IgD-negative memory B cell (primary cell): ENCODE measurements around the gene EPN2. TPM values are rescaled to one million over a fixed set of nuclear protein-coding genes. Genes with fewer than 3 reads are reported as not detected.

Experiments used
- H3K27ac Mint-ChIP-seq, 3 donors: one replicate each; pipeline ENCODE4 v1.8.0; 2020 to 2022; ENCODE audit warnings: mild to moderate bottlenecking in 3 of 3, mixed read lengths in 3 of 3, moderate library complexity in 1 of 3
- H3K27me3 Mint-ChIP-seq: one replicate; pipeline ENCODE4 v1.8.0; 2021; ENCODE audit warnings: mixed read lengths
- H3K36me3 Mint-ChIP-seq: one replicate; pipeline ENCODE4 v1.8.0; 2020; ENCODE audit warnings: mild to moderate bottlenecking, mixed read lengths
- H3K4me1 Mint-ChIP-seq, 3 donors: one replicate each; pipeline ENCODE4 v1.8.0; 2020 to 2022; ENCODE audit warnings: mixed read lengths in 3 of 3, mild to moderate bottlenecking in 1 of 3
- H3K4me3 Mint-ChIP-seq, 4 donors: one replicate each; pipeline ENCODE4 v1.8.0; 2020 to 2022; ENCODE audit warnings: mild to moderate bottlenecking in 4 of 4, mixed read lengths in 4 of 4, moderate library complexity in 3 of 4
- H3K9me3 Mint-ChIP-seq, 3 donors: one replicate each; pipeline ENCODE4 v1.8.0; 2020 to 2021; ENCODE audit warnings: mixed read lengths in 3 of 3, mild to moderate bottlenecking in 1 of 3
- polyA plus RNA-seq: library from polyadenylated mRNA; unstranded; fragments of 300-500 nt; fragmentation: Illumina TruSeq; gene quantifications from one replicate; pipeline ENCODE4 v1.2.3, GENCODE V29; 2021

EPN2 gene
- polyA plus RNA-seq, 1 donor from 2014 or later = 16.4 TPM

- H3K4me3 Mint-ChIP-seq = peak overlapping the region in 1 of 4 donors; percentile 27
- no peak overlapping the region for H3K27ac Mint-ChIP-seq
- peaks cover 4% of the 10 kb centered on the region for H3K36me3 Mint-ChIP-seq
- no peaks in the 10 kb centered on the region for H3K27me3 Mint-ChIP-seq
- peaks cover 0 to 3% (median 0%) of the 10 kb centered on the region in 3 donors for H3K4me1 Mint-ChIP-seq
- H3K9me3 Mint-ChIP-seq = peaks cover 0 to 11% (median 3%) of the 10 kb centered on the region in 3 donors
These were observed 92.0 kb downstream of the EPN2 start for GRCh38 chr17:19329136-19329535.

GRCh38 chr17:19329839-19330238, 92.7 kb downstream of the EPN2 start:
- no peaks in the 10 kb centered on the region for H3K27me3 Mint-ChIP-seq
- peaks cover 4% of the 10 kb centered on the region for H3K36me3 Mint-ChIP-seq
- peaks cover 0 to 3% (median 0%) of the 10 kb centered on the region in 3 donors for H3K4me1 Mint-ChIP-seq
- peaks cover 0 to 11% (median 3%) of the 10 kb centered on the region in 3 donors for H3K9me3 Mint-ChIP-seq
- no peak overlapping the region for H3K4me3 Mint-ChIP-seq
- no peak overlapping the region for H3K27ac Mint-ChIP-seq

GRCh38 chr17:19330271-19330670, 93.1 kb downstream of the EPN2 start:
- H3K4me1 Mint-ChIP-seq = peaks cover 0 to 3% (median 0%) of the 10 kb centered on the region in 3 donors
- H3K27me3 Mint-ChIP-seq = no peaks in the 10 kb centered on the region
- peaks cover 2% of the 10 kb centered on the region for H3K36me3 Mint-ChIP-seq
- no peak overlapping the region for H3K4me3 Mint-ChIP-seq
- peaks cover 0 to 9% (median 1%) of the 10 kb centered on the region in 3 donors for H3K9me3 Mint-ChIP-seq
- no peak overlapping the region for H3K27ac Mint-ChIP-seq

GRCh38 chr17:19331134-19331533, 94.0 kb downstream of the EPN2 start:
- Mint-ChIP-seq H3K4me1 (peaks cover 0 to 3% (median 0%) of the 10 kb centered on the region in 3 donors), H3K36me3 (peaks cover under 1% of the 10 kb centered on the region), H3K27me3 (no peaks in the 10 kb centered on the region), H3K9me3 (peaks cover 0 to under 1% (median 0%) of the 10 kb centered on the region in 3 donors), H3K27ac (no peak overlapping the region), H3K4me3 (no peak overlapping the region)

- Mint-ChIP-seq H3K27ac (no peak overlapping the region), H3K36me3 (no peaks in the 10 kb centered on the region), H3K4me1 (peaks cover 0 to 3% (median 0%) of the 10 kb centered on the region in 3 donors), H3K27me3 (no peaks in the 10 kb centered on the region), H3K4me3 (no peak overlapping the region), H3K9me3 (no peaks in the 10 kb centered on the region)
These were observed 94.5 kb downstream of the EPN2 start for GRCh38 chr17:19331543-19332245.

- H3K27ac Mint-ChIP-seq = peak overlapping the region in 1 of 3 donors; percentile 43
- H3K36me3 Mint-ChIP-seq = no peaks in the 10 kb centered on the region
- H3K4me3 Mint-ChIP-seq = no peak overlapping the region
- no peaks in the 10 kb centered on the region for H3K4me1 Mint-ChIP-seq
- peaks cover 1% of the 10 kb centered on the region for H3K27me3 Mint-ChIP-seq
- no peaks in the 10 kb centered on the region for H3K9me3 Mint-ChIP-seq
These were observed 95.4 kb downstream of the EPN2 start for GRCh38 chr17:19332371-19333131.

- no peak overlapping the region for H3K4me3 Mint-ChIP-seq
- H3K4me1 Mint-ChIP-seq = no peaks in the 10 kb centered on the region
- peak overlapping the region in 1 of 3 donors; percentile 43 for H3K27ac Mint-ChIP-seq
- H3K27me3 Mint-ChIP-seq = peaks cover 1% of the 10 kb centered on the region
- H3K9me3 Mint-ChIP-seq = no peaks in the 10 kb centered on the region
- no peaks in the 10 kb centered on the region for H3K36me3 Mint-ChIP-seq
These were observed 95.9 kb downstream of the EPN2 start for GRCh38 chr17:19333132-19333440.

- no peaks in the 10 kb centered on the region for H3K9me3 Mint-ChIP-seq
- no peak overlapping the region for H3K27ac Mint-ChIP-seq
- H3K4me3 Mint-ChIP-seq = no peak overlapping the region
- H3K27me3 Mint-ChIP-seq = peaks cover 3% of the 10 kb centered on the region
- H3K36me3 Mint-ChIP-seq = no peaks in the 10 kb centered on the region
- no peaks in the 10 kb centered on the region for H3K4me1 Mint-ChIP-seq
These were observed 96.6 kb downstream of the EPN2 start for GRCh38 chr17:19333736-19334290.

- H3K36me3 Mint-ChIP-seq = no peaks in the 10 kb centered on the region
- no peaks in the 10 kb centered on the region for H3K4me1 Mint-ChIP-seq
- no peaks in the 10 kb centered on the region for H3K9me3 Mint-ChIP-seq
- no peak overlapping the region for H3K27ac Mint-ChIP-seq
- no peak overlapping the region for H3K4me3 Mint-ChIP-seq
- peaks cover 3% of the 10 kb centered on the region for H3K27me3 Mint-ChIP-seq
These were observed 97.2 kb downstream of the EPN2 start for GRCh38 chr17:19334331-19334730.

GRCh38 chr17:19335951-19336631, 98.9 kb downstream of the EPN2 start:
- H3K36me3 Mint-ChIP-seq = no peaks in the 10 kb centered on the region
- no peaks in the 10 kb centered on the region for H3K9me3 Mint-ChIP-seq
- peaks cover 3% of the 10 kb centered on the region for H3K27me3 Mint-ChIP-seq
- no peak overlapping the region for H3K27ac Mint-ChIP-seq
- no peak overlapping the region for H3K4me3 Mint-ChIP-seq
- no peaks in the 10 kb centered on the region for H3K4me1 Mint-ChIP-seq

GRCh38 chr17:19336938-19337711, 100.0 kb downstream of the EPN2 start:
- Mint-ChIP-seq H3K27ac (no peak overlapping the region), H3K9me3 (no peaks in the 10 kb centered on the region), H3K4me1 (no peaks in the 10 kb centered on the region), H3K36me3 (no peaks in the 10 kb centered on the region), H3K27me3 (peaks cover 7% of the 10 kb centered on the region), H3K4me3 (no peak overlapping the region)

- Mint-ChIP-seq H3K27me3 (peaks cover 7% of the 10 kb centered on the region), H3K4me3 (no peak overlapping the region), H3K4me1 (no peaks in the 10 kb centered on the region), H3K36me3 (no peaks in the 10 kb centered on the region), H3K9me3 (no peaks in the 10 kb centered on the region), H3K27ac (no peak overlapping the region)
These were observed 100.5 kb downstream of the EPN2 start for GRCh38 chr17:19337712-19338023.

GRCh38 chr17:19338031-19338990, 101.1 kb downstream of the EPN2 start:
- Mint-ChIP-seq H3K4me3 (no peak overlapping the region), H3K9me3 (no peaks in the 10 kb centered on the region), H3K36me3 (no peaks in the 10 kb centered on the region), H3K4me1 (no peaks in the 10 kb centered on the region), H3K27me3 (peaks cover 7% of the 10 kb centered on the region), H3K27ac (no peak overlapping the region)

GRCh38 chr17:19339341-19339815, 102.2 kb downstream of the EPN2 start:
- H3K27ac Mint-ChIP-seq = peak overlapping the region in 1 of 3 donors; percentile 22
- peaks cover 7% of the 10 kb centered on the region for H3K27me3 Mint-ChIP-seq
- H3K36me3 Mint-ChIP-seq = no peaks in the 10 kb centered on the region

More at GRCh38 chr17:19339341-19339815, 102.2 kb downstream of the EPN2 start:
- Mint-ChIP-seq H3K4me1 (no peaks in the 10 kb centered on the region), H3K9me3 (no peaks in the 10 kb centered on the region), H3K4me3 (no peak overlapping the region)
